ENCODE measurements around the gene RERE.

GRCh38 chr1:8431019-8431418 is 386.4 kb downstream of the RERE start:
- TF ChIP-seq CTCF (IDR thresholded peaks at IDR 0.05) (no peak), POLR2A (IDR thresholded peaks at IDR 0.05) (no peak)

All from thyroid gland (tissue), 4 donors.